Glutamatergic neuron (in vitro differentiated cells): ENCODE data around the gene MTCH2. TPM values are rescaled to one million over a fixed set of nuclear protein-coding genes. Genes with fewer than 3 reads are reported as not detected.
A peak's percentile ranks its signal among the peaks of the same experiment; 100 is the strongest.

Source experiments
- DNase-seq: peaks from one replicate; pipeline ENCODE4 v3.0.0; 2022
- H3K27ac Mint-ChIP-seq: one replicate; pipeline ENCODE4 v1.8.0; 2020; ENCODE audit warnings: mild to moderate bottlenecking, mixed read lengths, inconsistent platforms; ENCODE audit not compliant: unreplicated experiment
- H3K27me3 Mint-ChIP-seq: one replicate; pipeline ENCODE4 v1.8.0; 2020; ENCODE audit warnings: mild to moderate bottlenecking, moderate library complexity, mixed read lengths, inconsistent platforms; ENCODE audit not compliant: unreplicated experiment
- H3K36me3 Mint-ChIP-seq: one replicate; pipeline ENCODE4 v1.8.0; 2020; ENCODE audit warnings: mild to moderate bottlenecking, mixed read lengths, inconsistent platforms; ENCODE audit not compliant: unreplicated experiment
- H3K4me1 Mint-ChIP-seq: one replicate; pipeline ENCODE4 v1.8.0; 2020; ENCODE audit warnings: mild to moderate bottlenecking, low read depth, mixed read lengths, inconsistent platforms; ENCODE audit not compliant: unreplicated experiment
- H3K4me3 Mint-ChIP-seq: one replicate; pipeline ENCODE4 v1.8.0; 2020; ENCODE audit warnings: mild to moderate bottlenecking, mixed read lengths, inconsistent platforms; ENCODE audit not compliant: unreplicated experiment
- H3K9me3 Mint-ChIP-seq: one replicate; pipeline ENCODE4 v1.8.0; 2020; ENCODE audit warnings: mild to moderate bottlenecking, moderate library complexity, mixed read lengths, inconsistent platforms; ENCODE audit not compliant: unreplicated experiment
- total RNA-seq: library from RNA; stranded (reverse); fragmentation: NEBNext Ultra II Directional; extraction: Animal tissue kit (Norgen Biotek cat#: 25700); gene quantifications from one replicate; pipeline ENCODE4 v1.2.1, GENCODE V29; 2021; ENCODE audit not compliant: unreplicated experiment
- TF ChIP-seq, protein P1 (sequence below): fragments of 200-600 bp; sonication (generic); IDR thresholded peaks from one replicate; pipeline ENCODE4 v1.5.0; 2021; ENCODE audit not compliant: partially characterized antibody, unreplicated experiment

MTCH2 gene
- total RNA-seq, 1 donor from 2014 or later = 144 TPM

DNA sequence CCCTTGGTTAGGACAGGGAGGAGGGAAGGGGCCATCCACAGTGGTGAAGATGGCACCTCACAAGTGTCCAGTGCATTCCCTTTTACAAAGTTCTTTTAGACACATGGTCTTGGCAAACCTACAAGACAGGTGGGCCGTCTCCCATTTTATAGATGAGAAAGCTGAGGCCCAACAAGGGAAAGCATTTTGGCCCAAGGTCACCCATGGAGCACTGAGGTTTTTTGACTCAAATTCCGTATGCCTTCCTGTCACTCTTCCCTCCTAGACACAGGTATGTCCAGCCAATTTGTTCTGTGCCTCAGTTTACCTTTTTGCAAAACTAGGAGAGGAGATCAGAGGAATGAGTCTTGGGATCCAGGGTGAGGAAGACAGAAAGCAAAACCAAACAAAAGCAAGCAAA, 49.4 kb downstream of the MTCH2 start:
- no peak overlapping the region for H3K27ac Mint-ChIP-seq

DNA sequence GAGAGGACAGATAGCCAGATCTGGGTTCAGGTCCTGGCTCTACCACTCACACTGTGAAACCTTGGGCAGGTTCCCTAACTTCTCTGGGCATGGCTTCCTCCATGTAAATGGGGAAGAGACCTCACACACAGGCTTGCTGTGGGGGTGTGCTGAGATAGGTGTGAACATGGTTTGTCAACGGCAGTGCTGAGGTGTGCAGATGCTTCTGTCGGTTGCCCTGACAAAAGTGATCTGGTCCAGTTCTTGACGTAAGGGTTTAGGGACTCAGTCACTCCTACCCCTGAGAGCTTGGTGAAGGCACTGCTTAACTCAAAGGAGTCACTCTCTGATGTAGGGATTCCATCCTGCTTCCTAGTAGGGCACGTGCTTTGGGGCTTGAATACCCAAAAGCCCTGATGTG, 50.1 kb downstream of the MTCH2 start:
- no peaks in the 10 kb centered on the region for H3K36me3 Mint-ChIP-seq
- H3K27ac Mint-ChIP-seq = no peak overlapping the region
- H3K4me1 Mint-ChIP-seq = peaks cover 7% of the 10 kb centered on the region
- TF ChIP-seq, protein P1, sequence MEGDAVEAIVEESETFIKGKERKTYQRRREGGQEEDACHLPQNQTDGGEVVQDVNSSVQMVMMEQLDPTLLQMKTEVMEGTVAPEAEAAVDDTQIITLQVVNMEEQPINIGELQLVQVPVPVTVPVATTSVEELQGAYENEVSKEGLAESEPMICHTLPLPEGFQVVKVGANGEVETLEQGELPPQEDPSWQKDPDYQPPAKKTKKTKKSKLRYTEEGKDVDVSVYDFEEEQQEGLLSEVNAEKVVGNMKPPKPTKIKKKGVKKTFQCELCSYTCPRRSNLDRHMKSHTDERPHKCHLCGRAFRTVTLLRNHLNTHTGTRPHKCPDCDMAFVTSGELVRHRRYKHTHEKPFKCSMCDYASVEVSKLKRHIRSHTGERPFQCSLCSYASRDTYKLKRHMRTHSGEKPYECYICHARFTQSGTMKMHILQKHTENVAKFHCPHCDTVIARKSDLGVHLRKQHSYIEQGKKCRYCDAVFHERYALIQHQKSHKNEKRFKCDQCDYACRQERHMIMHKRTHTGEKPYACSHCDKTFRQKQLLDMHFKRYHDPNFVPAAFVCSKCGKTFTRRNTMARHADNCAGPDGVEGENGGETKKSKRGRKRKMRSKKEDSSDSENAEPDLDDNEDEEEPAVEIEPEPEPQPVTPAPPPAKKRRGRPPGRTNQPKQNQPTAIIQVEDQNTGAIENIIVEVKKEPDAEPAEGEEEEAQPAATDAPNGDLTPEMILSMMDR = no peak
- no peaks in the 10 kb centered on the region for H3K9me3 Mint-ChIP-seq
- H3K4me3 Mint-ChIP-seq = no peak overlapping the region
- DNase-seq = no peak
- H3K27me3 Mint-ChIP-seq = peaks cover 25% of the 10 kb centered on the region

More for the DNA sequence above, 49.4 kb downstream of the MTCH2 start:
- no peak for DNase-seq
- H3K36me3 Mint-ChIP-seq = no peaks in the 10 kb centered on the region
- H3K9me3 Mint-ChIP-seq = no peaks in the 10 kb centered on the region
- H3K4me1 Mint-ChIP-seq = peaks cover 7% of the 10 kb centered on the region
- TF ChIP-seq, protein P1 = no peak
- peaks cover 25% of the 10 kb centered on the region for H3K27me3 Mint-ChIP-seq
- no peak overlapping the region for H3K4me3 Mint-ChIP-seq

DNA sequence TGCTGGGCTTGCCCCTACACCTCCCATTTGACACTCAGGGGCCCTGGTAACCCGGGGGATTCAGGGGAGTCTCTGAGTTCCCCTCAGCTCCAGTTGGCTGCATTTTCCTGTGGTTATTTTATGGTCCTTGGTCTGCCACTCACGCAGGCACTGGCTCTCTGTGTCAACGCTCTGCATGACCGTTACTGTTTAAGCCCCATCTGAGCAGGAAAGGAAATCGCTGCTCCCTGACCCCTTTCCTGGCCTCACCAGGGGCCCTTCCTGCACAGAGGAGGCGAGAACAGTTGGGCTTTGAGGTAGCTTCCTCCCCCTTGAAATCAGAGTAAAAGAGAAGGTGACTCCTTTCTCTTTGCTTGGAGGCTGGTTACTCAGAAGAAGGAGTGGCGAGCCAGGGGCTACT, 50.6 kb downstream of the MTCH2 start:
- Mint-ChIP-seq H3K9me3 (no peaks in the 10 kb centered on the region), H3K36me3 (no peaks in the 10 kb centered on the region), H3K4me3 (no peak overlapping the region), H3K27me3 (peaks cover 25% of the 10 kb centered on the region), H3K4me1 (peaks cover 7% of the 10 kb centered on the region), H3K27ac (no peak overlapping the region)
- TF ChIP-seq, protein P1 = no peak
- DNase-seq = no peak

GRCh38 chr11:47589977-47590861, 52.1 kb downstream of the MTCH2 start:
- TF ChIP-seq, protein P1 = no peak
- peaks cover 23% of the 10 kb centered on the region for H3K27me3 Mint-ChIP-seq
- peak; percentile 46 for DNase-seq
- H3K4me1 Mint-ChIP-seq = peaks cover 7% of the 10 kb centered on the region
- peak overlapping the region; percentile 25 for H3K4me3 Mint-ChIP-seq
- no peaks in the 10 kb centered on the region for H3K36me3 Mint-ChIP-seq
- no peak overlapping the region for H3K27ac Mint-ChIP-seq
- peaks cover 2% of the 10 kb centered on the region for H3K9me3 Mint-ChIP-seq

- H3K9me3 Mint-ChIP-seq = peaks cover 4% of the 10 kb centered on the region
- peaks cover 21% of the 10 kb centered on the region for H3K27me3 Mint-ChIP-seq
- TF ChIP-seq, protein P1 = no peak
- no peak for DNase-seq
- no peak overlapping the region for H3K27ac Mint-ChIP-seq
- H3K36me3 Mint-ChIP-seq = no peaks in the 10 kb centered on the region
- peaks cover 5% of the 10 kb centered on the region for H3K4me1 Mint-ChIP-seq
- peak overlapping the region; percentile 25 for H3K4me3 Mint-ChIP-seq
Measured at GRCh38 chr11:47589584-47589976, 52.8 kb downstream of the MTCH2 start.
